ENCODE measurements around the gene CHST11. TPM values are rescaled to one million over a fixed set of nuclear protein-coding genes. Genes with fewer than 3 reads are reported as not detected.

Gene CHST11
- total RNA-seq, 1 experiment from 2014 or later: 1.1 TPM

DNA sequence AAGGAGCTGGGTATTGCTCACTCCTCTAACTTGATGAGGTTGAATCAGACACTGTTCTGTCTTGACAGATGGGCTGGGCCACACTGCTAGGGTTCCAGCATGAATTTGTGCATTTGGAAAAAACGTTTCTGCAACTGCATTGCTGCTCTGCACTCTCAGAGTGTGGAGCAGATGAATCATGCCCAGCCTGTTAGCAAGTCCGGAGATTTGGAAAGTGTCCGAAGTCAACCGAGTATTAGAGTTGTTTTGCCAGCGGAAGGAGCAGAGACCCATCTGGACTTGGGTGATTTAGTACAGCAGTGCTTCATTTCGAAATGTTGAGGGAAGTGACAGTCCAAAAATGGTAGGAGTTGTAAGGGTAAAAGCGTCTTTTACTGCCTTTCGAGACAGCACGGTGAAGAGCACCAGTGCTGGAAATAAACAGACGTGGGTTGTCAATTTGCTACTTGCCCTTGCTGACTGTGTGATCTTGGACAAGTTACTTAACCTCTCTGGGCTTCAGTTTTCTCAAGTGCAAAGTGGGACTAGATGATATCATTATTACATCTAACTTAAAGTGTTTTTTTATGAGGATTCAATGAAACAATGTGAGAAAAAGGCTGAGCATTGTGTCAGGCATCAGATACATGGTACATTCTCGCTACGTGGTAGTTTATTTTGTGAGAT, 139.5 kb downstream of the CHST11 start:
- BruUV-seq (replicated peaks): no TSS peak
- no peaks in the 10 kb centered on the region for H3K4me1 Mint-ChIP-seq (ENCODE audit: low read depth, unreplicated experiment)
- intact Hi-C loops (cut with micrococcal nuclease; ENCODE audit: unreplicated experiment): no loop called here
- TF ChIP-seq, protein P1, sequence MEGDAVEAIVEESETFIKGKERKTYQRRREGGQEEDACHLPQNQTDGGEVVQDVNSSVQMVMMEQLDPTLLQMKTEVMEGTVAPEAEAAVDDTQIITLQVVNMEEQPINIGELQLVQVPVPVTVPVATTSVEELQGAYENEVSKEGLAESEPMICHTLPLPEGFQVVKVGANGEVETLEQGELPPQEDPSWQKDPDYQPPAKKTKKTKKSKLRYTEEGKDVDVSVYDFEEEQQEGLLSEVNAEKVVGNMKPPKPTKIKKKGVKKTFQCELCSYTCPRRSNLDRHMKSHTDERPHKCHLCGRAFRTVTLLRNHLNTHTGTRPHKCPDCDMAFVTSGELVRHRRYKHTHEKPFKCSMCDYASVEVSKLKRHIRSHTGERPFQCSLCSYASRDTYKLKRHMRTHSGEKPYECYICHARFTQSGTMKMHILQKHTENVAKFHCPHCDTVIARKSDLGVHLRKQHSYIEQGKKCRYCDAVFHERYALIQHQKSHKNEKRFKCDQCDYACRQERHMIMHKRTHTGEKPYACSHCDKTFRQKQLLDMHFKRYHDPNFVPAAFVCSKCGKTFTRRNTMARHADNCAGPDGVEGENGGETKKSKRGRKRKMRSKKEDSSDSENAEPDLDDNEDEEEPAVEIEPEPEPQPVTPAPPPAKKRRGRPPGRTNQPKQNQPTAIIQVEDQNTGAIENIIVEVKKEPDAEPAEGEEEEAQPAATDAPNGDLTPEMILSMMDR (IDR thresholded peaks at IDR 0.05; ENCODE audit: unreplicated experiment): no peak
- DNase-seq: no peak
- no peaks in the 10 kb centered on the region for H3K9me3 Mint-ChIP-seq (ENCODE audit: low read depth, unreplicated experiment)
- peaks cover 15% of the 10 kb centered on the region for H3K27me3 Mint-ChIP-seq (ENCODE audit: unreplicated experiment)
- no peaks in the 10 kb centered on the region for H3K36me3 Mint-ChIP-seq (ENCODE audit: insufficient read depth, unreplicated experiment)
- H3K4me3 Mint-ChIP-seq (ENCODE audit: low read depth, unreplicated experiment): no peak overlapping the region
- no peak overlapping the region for H3K27ac Mint-ChIP-seq (ENCODE audit: unreplicated experiment)
- CTCF ChIA-PET: no interaction called here

DNA sequence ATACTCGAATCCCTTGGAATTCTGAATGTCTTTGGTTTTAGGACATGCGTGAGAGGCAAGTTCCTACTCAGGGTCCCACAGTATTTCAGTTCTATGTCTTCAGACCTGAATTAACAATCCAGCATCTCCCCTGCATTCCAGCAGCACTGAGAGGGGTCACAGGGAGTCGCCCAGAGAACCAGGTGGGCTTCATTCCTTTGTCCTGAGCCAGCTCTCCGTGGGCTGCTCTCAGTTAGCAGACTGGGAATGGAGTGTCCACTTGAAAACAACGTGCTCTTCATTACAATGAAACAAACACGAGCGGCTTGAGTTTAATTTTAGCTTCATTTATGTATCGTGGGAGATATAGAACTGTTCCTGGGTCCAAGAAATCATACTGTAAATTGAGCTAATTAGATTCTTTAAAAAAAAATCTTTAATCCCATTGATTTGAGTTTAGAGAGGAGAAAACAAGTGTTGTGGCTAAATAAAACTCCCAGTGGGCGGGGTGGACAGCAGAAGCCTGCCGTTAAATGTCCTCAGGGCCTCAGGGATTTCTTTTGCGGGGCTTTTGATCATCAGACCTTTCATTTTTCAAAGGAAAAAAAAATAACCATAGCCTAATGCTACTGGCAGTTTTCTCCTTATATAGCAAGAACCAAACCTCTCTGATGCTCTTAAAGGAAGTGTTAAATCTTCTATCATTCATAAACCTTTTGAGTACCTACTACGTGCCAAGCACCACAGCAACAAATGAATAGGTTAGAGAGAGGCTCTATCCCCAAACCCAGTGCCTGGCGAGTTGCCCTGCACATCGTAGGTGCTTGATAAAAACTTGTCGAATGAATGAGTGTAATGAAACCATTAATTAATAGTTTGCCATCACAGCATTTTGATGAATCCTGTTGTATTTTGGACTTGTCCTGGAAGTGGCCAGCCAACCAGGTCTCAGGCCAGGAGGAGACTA, 140.4 kb downstream of the CHST11 start:
- Mint-ChIP-seq H3K4me3 (ENCODE audit: low read depth, unreplicated experiment) (no peak overlapping the region), H3K9me3 (ENCODE audit: low read depth, unreplicated experiment) (no peaks in the 10 kb centered on the region), H3K27me3 (ENCODE audit: unreplicated experiment) (peaks cover 15% of the 10 kb centered on the region), H3K36me3 (ENCODE audit: insufficient read depth, unreplicated experiment) (no peaks in the 10 kb centered on the region), H3K4me1 (ENCODE audit: low read depth, unreplicated experiment) (no peaks in the 10 kb centered on the region), H3K27ac (ENCODE audit: unreplicated experiment) (no peak overlapping the region)
- BruUV-seq (replicated peaks): no TSS peak
- intact Hi-C loops (cut with micrococcal nuclease; ENCODE audit: unreplicated experiment): no loop called here
- TF ChIP-seq, protein P1 (IDR thresholded peaks at IDR 0.05; ENCODE audit: unreplicated experiment): no peak
- DNase-seq: no peak
- CTCF ChIA-PET: no interaction called here

DNA sequence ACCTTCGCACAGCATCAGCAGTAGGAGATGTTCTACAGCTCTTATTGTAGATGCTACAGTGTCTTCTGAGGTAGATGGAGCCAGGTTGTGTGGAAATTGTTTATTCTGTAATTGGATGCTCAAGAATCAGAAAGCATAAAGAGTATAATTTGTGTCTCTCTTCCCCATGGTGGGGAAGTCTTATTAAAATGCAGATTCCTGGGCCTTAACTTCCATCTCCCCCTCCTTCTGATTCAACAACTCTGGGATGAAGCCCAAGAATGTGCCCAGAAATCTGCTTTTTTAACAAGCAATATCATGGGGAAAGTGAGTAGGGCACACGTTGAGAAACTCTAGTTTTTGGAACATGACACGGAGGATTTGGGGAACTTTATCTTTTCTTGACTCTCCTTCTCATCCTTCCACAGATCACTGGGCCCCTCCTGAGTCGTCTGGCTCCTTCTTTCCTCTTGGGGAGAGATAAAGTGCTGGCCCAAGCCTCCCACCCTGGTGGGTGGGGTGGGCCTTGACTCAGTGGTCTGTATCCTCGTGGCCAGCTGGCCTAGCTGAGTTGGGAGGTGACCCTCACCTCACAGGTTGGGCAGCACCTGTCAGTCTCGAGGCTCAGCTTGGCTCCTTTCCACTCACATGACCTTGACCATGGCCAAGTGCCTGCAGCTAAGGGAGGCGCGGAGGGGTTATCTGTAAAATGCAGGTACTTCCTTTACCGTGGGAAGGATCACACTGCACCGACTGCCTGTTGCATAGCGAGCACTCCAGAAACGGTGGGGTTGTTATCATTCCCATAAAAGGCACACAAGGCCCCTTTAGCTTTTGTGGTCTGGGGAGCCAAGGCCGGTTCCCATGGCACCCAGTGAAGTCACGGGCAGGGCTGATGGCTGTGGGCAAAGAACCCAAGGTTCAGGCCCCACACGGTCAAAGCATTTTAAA, 141.9 kb downstream of the CHST11 start:
- no peak for DNase-seq
- no TSS peak for BruUV-seq (replicated peaks)
- CTCF ChIA-PET: interaction anchor here (0.5 kb wide), 1 partner anchor 17 kb away, joined by 4 read pairs; no protein-coding TSS in a partner anchor
- Mint-ChIP-seq H3K9me3 (ENCODE audit: low read depth, unreplicated experiment) (no peaks in the 10 kb centered on the region), H3K27me3 (ENCODE audit: unreplicated experiment) (peaks cover 15% of the 10 kb centered on the region), H3K4me1 (ENCODE audit: low read depth, unreplicated experiment) (peaks cover 4% of the 10 kb centered on the region), H3K4me3 (ENCODE audit: low read depth, unreplicated experiment) (no peak overlapping the region), H3K36me3 (ENCODE audit: insufficient read depth, unreplicated experiment) (no peaks in the 10 kb centered on the region), H3K27ac (ENCODE audit: unreplicated experiment) (no peak overlapping the region)
- intact Hi-C loops (cut with micrococcal nuclease; ENCODE audit: unreplicated experiment): no loop called here
- TF ChIP-seq, protein P1 (IDR thresholded peaks at IDR 0.05; ENCODE audit: unreplicated experiment): no peak
